Tibial nerve (tissue), 4 donors: ENCODE data around the gene LIPG. TPM values are rescaled to one million over a fixed set of nuclear protein-coding genes. Genes with fewer than 3 reads are reported as not detected.

Experiments used
- DNase-seq, 2 donors: peaks; one replicate each; pipeline ENCODE4 v3.0.0-alpha.2; 2019; ENCODE audit warnings: low spot score in 2 of 2
- H3K27ac ChIP-seq, 4 donors: fragments of 200-600 bp; sonication (generic) in 3 of 4; one replicate each; pipeline ENCODE4 v1.5.1; 2017 to 2019; ENCODE audit warnings: mild to moderate bottlenecking in 1 of 4
- H3K27me3 ChIP-seq, 2 donors: fragments of 200-600 bp; sonication (generic) in 1 of 2; one replicate each; pipeline versions ENCODE4 v1.5.1 to v1.6.0; 2017 to 2019
- H3K36me3 ChIP-seq, 3 donors: fragments of 200-600 bp; sonication (generic); one replicate each; pipeline ENCODE4 v1.5.1; 2018 to 2019
- H3K4me1 ChIP-seq, 4 donors: fragments of 200-600 bp; sonication (generic) in 3 of 4; one replicate each; pipeline ENCODE4 v1.5.1; 2017 to 2019
- H3K4me3 ChIP-seq, 4 donors: fragments of 200-600 bp; sonication (generic) in 3 of 4; one replicate each; pipeline ENCODE4 v1.5.1; 2017 to 2019; ENCODE audit warnings: mild to moderate bottlenecking in 1 of 4, moderate library complexity in 1 of 4
- H3K9me3 ChIP-seq, 4 donors: fragments of 200-600 bp; sonication (generic) in 3 of 4; one replicate each; pipeline ENCODE4 v1.5.1; 2017 to 2019
- CTCF ChIP-seq, 5 experiments: fragments of 200-600 bp in 3 of 5; fragments of 450-650 bp in 2 of 5; sonication (generic) in 3 of 5; IDR thresholded peaks; one replicate each; pipeline ENCODE4 v1.5.1; 2016 to 2019; ENCODE audit warnings: antibody characterized with exemption in 5 of 5, mild to moderate bottlenecking in 3 of 5, moderate library complexity in 2 of 5
- EP300 ChIP-seq, 2 donors: sonication (generic); formaldehyde crosslinking; IDR thresholded peaks; one replicate each; pipeline ENCODE4 v1.6.1; 2017; ENCODE audit warnings: antibody characterized with exemption in 2 of 2, mild to moderate bottlenecking in 1 of 2
- POLR2A ChIP-seq, 2 donors: fragments of 450-650 bp; IDR thresholded peaks; one replicate each; pipeline ENCODE4 v1.6.1; 2017; ENCODE audit warnings: antibody characterized with exemption in 2 of 2, mild to moderate bottlenecking in 2 of 2, moderate library complexity in 2 of 2
- WGBS, 2 donors: methylation state at CpG; one replicate each; pipeline ENCODE4 v1.1.5; 2018; 5-methylcytosine and 5-hydroxymethylcytosine counted together
- total RNA-seq, 4 donors: library from RNA; depleted of rRNA; stranded (reverse); fragments of >200 nt; gene quantifications; one replicate each; pipeline ENCODE4 v1.1.0, GENCODE V29; 2016

LIPG gene
- total RNA-seq, 4 donors from 2014 or later, result 0.39 to 0.44 TPM; not detected in 2

GRCh38 chr18:49534846-49535601, 26.8 kb upstream of the LIPG start:
- H3K27me3 ChIP-seq, result no peaks in the 10 kb centered on the region
- DNase-seq, result no peak
- no peaks in the 10 kb centered on the region for H3K9me3 ChIP-seq
- H3K4me3 ChIP-seq, result no peak overlapping the region
- 85 to 88% methylated on average over 1 of the region's 1 CpG for WGBS, 2 donors
- TF ChIP-seq POLR2A (IDR thresholded peaks at IDR 0.05) (no peak), EP300 (IDR thresholded peaks at IDR 0.05) (no peak), CTCF (IDR thresholded peaks at IDR 0.05) (no peak)
- no peak overlapping the region for H3K27ac ChIP-seq
- no peaks in the 10 kb centered on the region for H3K4me1 ChIP-seq
- no peaks in the 10 kb centered on the region for H3K36me3 ChIP-seq

GRCh38 chr18:49537232-49537896, 24.5 kb upstream of the LIPG start:
- H3K27ac ChIP-seq, result no peak overlapping the region
- no peaks in the 10 kb centered on the region for H3K36me3 ChIP-seq
- TF ChIP-seq CTCF (IDR thresholded peaks at IDR 0.05) (no peak), EP300 (IDR thresholded peaks at IDR 0.05) (no peak), POLR2A (IDR thresholded peaks at IDR 0.05) (no peak)
- H3K4me3 ChIP-seq, result no peak overlapping the region
- WGBS, 2 donors, result 73 to 76% methylated on average over 6 of the region's 6 CpGs
- H3K4me1 ChIP-seq, result no peaks in the 10 kb centered on the region
- H3K27me3 ChIP-seq, result no peaks in the 10 kb centered on the region
- H3K9me3 ChIP-seq, result no peaks in the 10 kb centered on the region
- DNase-seq, result no peak

GRCh38 chr18:49544362-49544761, 17.5 kb upstream of the LIPG start:
- WGBS, 2 donors, result 85 to 86% methylated on average over 5 of the region's 5 CpGs
- no peaks in the 10 kb centered on the region for H3K9me3 ChIP-seq
- no peaks in the 10 kb centered on the region for H3K27me3 ChIP-seq
- no peak for TF ChIP-seq EP300 (IDR thresholded peaks at IDR 0.05)
- TF ChIP-seq POLR2A (IDR thresholded peaks at IDR 0.05), result no peak
- TF ChIP-seq CTCF (IDR thresholded peaks at IDR 0.05), result no peak
- no peaks in the 10 kb centered on the region for H3K36me3 ChIP-seq
- no peak overlapping the region for H3K4me3 ChIP-seq
- no peak for DNase-seq
- H3K4me1 ChIP-seq, result no peaks in the 10 kb centered on the region
- no peak overlapping the region for H3K27ac ChIP-seq

- no peak overlapping the region for H3K4me3 ChIP-seq
- H3K27ac ChIP-seq, result no peak overlapping the region
- no peak for DNase-seq
- H3K4me1 ChIP-seq, result no peaks in the 10 kb centered on the region
- H3K9me3 ChIP-seq, result no peaks in the 10 kb centered on the region
- no peaks in the 10 kb centered on the region for H3K36me3 ChIP-seq
- WGBS, 2 donors, result 95 to 98% methylated on average over 1 of the region's 1 CpG
- TF ChIP-seq EP300 (IDR thresholded peaks at IDR 0.05) (no peak), CTCF (IDR thresholded peaks at IDR 0.05) (no peak), POLR2A (IDR thresholded peaks at IDR 0.05) (no peak)
- no peaks in the 10 kb centered on the region for H3K27me3 ChIP-seq
These were observed 15.6 kb upstream of the LIPG start for GRCh38 chr18:49546278-49546677.

- Histone ChIP-seq H3K27ac (no peak overlapping the region), H3K4me1 (no peaks in the 10 kb centered on the region), H3K9me3 (no peaks in the 10 kb centered on the region), H3K4me3 (no peak overlapping the region), H3K36me3 (no peaks in the 10 kb centered on the region), H3K27me3 (no peaks in the 10 kb centered on the region)
- TF ChIP-seq CTCF (IDR thresholded peaks at IDR 0.05), result no peak
- no peak for TF ChIP-seq POLR2A (IDR thresholded peaks at IDR 0.05)
- TF ChIP-seq EP300 (IDR thresholded peaks at IDR 0.05), result no peak
- no peak for DNase-seq
- WGBS, 2 donors, result 80 to 81% methylated on average over 5 of the region's 5 CpGs
These were observed 15.1 kb upstream of the LIPG start for GRCh38 chr18:49546719-49547273.
